Astrocyte of the spinal cord (primary cell): ENCODE data around the gene RAX.
A peak's percentile ranks its signal among the peaks of the same experiment; 100 is the strongest.

Experiments
- DNase-seq: peaks from one replicate; pipeline ENCODE4 v3.0.0; 2011; ENCODE audit warnings: low read depth, low spot score
- H3K4me3 ChIP-seq: 2 replicates; pipeline ENCODE4 v1.5.1; 2011; ENCODE audit warnings: low read depth, mild to moderate bottlenecking, low read length, moderate library complexity
- CTCF ChIP-seq: IDR thresholded peaks from 2 replicates; pipeline ENCODE4 v1.5.1; 2012; ENCODE audit warnings: low read depth, mild to moderate bottlenecking, low read length, inconsistent platforms
- in situ Hi-C: cut with HindIII; loops from 2 replicates; pipeline ENCODE4 v1.10.0; 2017; ENCODE audit warnings: low sequenced_read_pairs

Gene RAX

GRCh38 chr18:59272891-59273758 is at the start of gene RAX:
Gene RAX, minus strand, starts transcription at chr18:59273454. Its CDS starts 248 bp downstream, at chr18:59273206.
- no peak for DNase-seq
- in situ Hi-C loops = no loop called here
- H3K4me3 ChIP-seq = no peak within 1 kb of the TSS
- TF ChIP-seq CTCF = peak; percentile 19

GRCh38 chr18:59318460-59319050 is 45.3 kb upstream of the RAX start, which contains the start of gene CPLX4:
Gene CPLX4, minus strand, starts transcription at chr18:59318649. Its CDS starts 187 bp downstream, at chr18:59318462.
- H3K4me3 ChIP-seq = no peak within 1 kb of the TSS
- no peak for DNase-seq
- no peak for TF ChIP-seq CTCF
- in situ Hi-C loops = no loop called here

- no peak for TF ChIP-seq CTCF
- in situ Hi-C loops = no loop called here
- H3K4me3 ChIP-seq = no peak overlapping the region
- DNase-seq = peak; percentile 40
Measured at GRCh38 chr18:59311631-59312030, 38.4 kb upstream of the RAX start.

- in situ Hi-C loops = no loop called here
- DNase-seq = no peak
- TF ChIP-seq CTCF = no peak
- H3K4me3 ChIP-seq = peak overlapping the region; percentile 20
Measured at GRCh38 chr18:59308938-59309260, 35.6 kb upstream of the RAX start.

- TF ChIP-seq CTCF = peak; percentile 72
- in situ Hi-C loops = no loop called here
- H3K4me3 ChIP-seq = peak overlapping the region; percentile 20
- peak; percentile 62 for DNase-seq
Measured at GRCh38 chr18:59308248-59308937, 35.1 kb upstream of the RAX start.

GRCh38 chr18:59306640-59307039 is 33.4 kb upstream of the RAX start:
- no peak for TF ChIP-seq CTCF
- in situ Hi-C loops = no loop called here

More at GRCh38 chr18:59306640-59307039, 33.4 kb upstream of the RAX start:
- no peak for DNase-seq
- no peak overlapping the region for H3K4me3 ChIP-seq
